GM18498 (cell line): ENCODE measurements around the gene NDUFV2.

ENCODE experiments used
- ATAC-seq: cut with Tn5 transposase; IDR thresholded peaks from one replicate; pipeline ENCODE4 v1.9.1; 2021; ENCODE audit warnings: mild to moderate bottlenecking, moderate library complexity; ENCODE audit not compliant: unreplicated experiment

NDUFV2 gene

GRCh38 chr18:9113468-9114149 lies 11.1 kb downstream of the NDUFV2 start:
- ATAC-seq = no peak

- no peak for ATAC-seq
Observed at GRCh38 chr18:9115984-9116383, 13.5 kb downstream of the NDUFV2 start.

- ATAC-seq = peak; percentile 28
Observed at GRCh38 chr18:9117980-9118841, 15.7 kb downstream of the NDUFV2 start.

- ATAC-seq = no peak
Observed at GRCh38 chr18:9120796-9121195, 18.3 kb downstream of the NDUFV2 start.

- ATAC-seq = no peak
Observed at GRCh38 chr18:9123520-9123919, 21.0 kb downstream of the NDUFV2 start.

- no peak for ATAC-seq
Observed at GRCh38 chr18:9124824-9125223, 22.3 kb downstream of the NDUFV2 start.

GRCh38 chr18:9126337-9126736 lies 23.8 kb downstream of the NDUFV2 start:
- no peak for ATAC-seq

- ATAC-seq = no peak
Observed at GRCh38 chr18:9130195-9130594, 27.7 kb downstream of the NDUFV2 start.

- ATAC-seq = no peak
Observed at GRCh38 chr18:9130806-9131205, 28.3 kb downstream of the NDUFV2 start.

- no peak for ATAC-seq
Observed at GRCh38 chr18:9132628-9133027, 30.1 kb downstream of the NDUFV2 start.

- no peak for ATAC-seq
Observed at GRCh38 chr18:9133225-9133624, 30.7 kb downstream of the NDUFV2 start.

- ATAC-seq = no peak
Observed at GRCh38 chr18:9135081-9135911, 32.8 kb downstream of the NDUFV2 start.

GRCh38 chr18:9135912-9136314 lies 33.4 kb downstream of the NDUFV2 start:
- peak; percentile 20 for ATAC-seq

GRCh38 chr18:9136315-9137155 lies 34.0 kb downstream of the NDUFV2 start, which contains the start of gene ANKRD12:
ANKRD12 (plus strand) TSS chr18:9136781; CDS start chr18:9182433, 45,652 bp downstream.
- ATAC-seq = peak; percentile 77

GRCh38 chr18:9137168-9138066 lies 34.9 kb downstream of the NDUFV2 start:
- ATAC-seq = peak; percentile 43

GRCh38 chr18:9139400-9140039 lies 37.0 kb downstream of the NDUFV2 start:
- ATAC-seq = no peak

- ATAC-seq = no peak
Observed at GRCh38 chr18:9140381-9140780, 37.9 kb downstream of the NDUFV2 start.

GRCh38 chr18:9140984-9141383 lies 38.5 kb downstream of the NDUFV2 start:
- ATAC-seq = no peak

- ATAC-seq = no peak
Observed at GRCh38 chr18:9146224-9146623, 43.7 kb downstream of the NDUFV2 start.
